IPS-18c (cell line): ENCODE data around the gene ACSM5.
"Not testable (repeated sequence)": the region's sequence is repeated elsewhere in the genome, so short reads cannot be mapped to it uniquely, and the experiment has no call there.

Experiments
- H3K4me3 ChIP-seq: 2 replicates; pipeline ENCODE4 v1.7.0; 2013; ENCODE audit warnings: low read depth, mild to moderate bottlenecking, low read length, moderate library complexity; ENCODE audit not compliant: insufficient read depth
- H3K9me3 ChIP-seq: one replicate; pipeline ENCODE4 v1.6.1; 2013; ENCODE audit warnings: mild to moderate bottlenecking, low read length, moderate library complexity; ENCODE audit not compliant: control insufficient read depth, insufficient read depth

ACSM5 gene

GRCh38 chr16:20427401-20427797, 18.1 kb downstream of the ACSM5 start:
- not testable (repeated sequence) for H3K9me3 ChIP-seq, H3K4me3 ChIP-seq

- not testable (repeated sequence) for H3K9me3 ChIP-seq, H3K4me3 ChIP-seq
Measured at GRCh38 chr16:20429499-20429898, 20.2 kb downstream of the ACSM5 start.

GRCh38 chr16:20430480-20430879, 21.1 kb downstream of the ACSM5 start:
- H3K9me3 ChIP-seq, H3K4me3 ChIP-seq: not testable (repeated sequence)

GRCh38 chr16:20430948-20431347, 21.6 kb downstream of the ACSM5 start:
- H3K9me3 ChIP-seq = no peaks in the 10 kb centered on the region
- no peak overlapping the region for H3K4me3 ChIP-seq

GRCh38 chr16:20438950-20439349, 29.6 kb downstream of the ACSM5 start:
- not testable (repeated sequence) for H3K4me3 ChIP-seq

GRCh38 chr16:20439820-20440231, 30.5 kb downstream of the ACSM5 start:
- not testable (repeated sequence) for H3K4me3 ChIP-seq, H3K9me3 ChIP-seq

More at GRCh38 chr16:20438950-20439349, 29.6 kb downstream of the ACSM5 start:
- H3K9me3 ChIP-seq = not testable (repeated sequence)

GRCh38 chr16:20440731-20441130, 31.4 kb downstream of the ACSM5 start:
- not testable (repeated sequence) for H3K4me3 ChIP-seq, H3K9me3 ChIP-seq

GRCh38 chr16:20441191-20441590, 31.9 kb downstream of the ACSM5 start:
- Histone ChIP-seq H3K9me3 (no peaks in the 10 kb centered on the region), H3K4me3 (no peak overlapping the region)

- not testable (repeated sequence) for H3K4me3 ChIP-seq, H3K9me3 ChIP-seq
Measured at GRCh38 chr16:20441859-20442258, 32.5 kb downstream of the ACSM5 start.

GRCh38 chr16:20446652-20447393, 37.5 kb downstream of the ACSM5 start:
- H3K9me3 ChIP-seq, H3K4me3 ChIP-seq: not testable (repeated sequence)

GRCh38 chr16:20451364-20451763, 42.0 kb downstream of the ACSM5 start, which contains the start of gene ACSM2A:
ACSM2A (plus strand) TSS chr16:20451521; CDS start chr16:20460115, 8,594 bp downstream.
- not testable (repeated sequence) for H3K4me3 ChIP-seq, H3K9me3 ChIP-seq

- H3K9me3 ChIP-seq, H3K4me3 ChIP-seq: not testable (repeated sequence)
Measured at GRCh38 chr16:20453633-20454032, 44.3 kb downstream of the ACSM5 start.

- H3K9me3 ChIP-seq, H3K4me3 ChIP-seq: not testable (repeated sequence)
Measured at GRCh38 chr16:20459227-20459626, 49.9 kb downstream of the ACSM5 start.

GRCh38 chr16:20460313-20460712, 51.0 kb downstream of the ACSM5 start:
- not testable (repeated sequence) for H3K4me3 ChIP-seq, H3K9me3 ChIP-seq

- not testable (repeated sequence) for H3K4me3 ChIP-seq, H3K9me3 ChIP-seq
Measured at GRCh38 chr16:20468954-20469353, 59.6 kb downstream of the ACSM5 start.

- H3K4me3 ChIP-seq, H3K9me3 ChIP-seq: not testable (repeated sequence)
Measured at GRCh38 chr16:20469930-20470329, 60.6 kb downstream of the ACSM5 start.

GRCh38 chr16:20470732-20471131, 61.4 kb downstream of the ACSM5 start:
- not testable (repeated sequence) for H3K4me3 ChIP-seq, H3K9me3 ChIP-seq

GRCh38 chr16:20477188-20477744, 67.9 kb downstream of the ACSM5 start:
- H3K9me3 ChIP-seq, H3K4me3 ChIP-seq: not testable (repeated sequence)

GRCh38 chr16:20483989-20484388, 74.7 kb downstream of the ACSM5 start:
- not testable (repeated sequence) for H3K4me3 ChIP-seq, H3K9me3 ChIP-seq
